Stimulated activated CD4-positive, alpha-beta T cell treated with anti-CD3 and anti-CD28 coated beads, Interleukin-15, amount 100 ng/mL, for 24 hours (primary cell): Measurements from ENCODE around the gene CBY2.
"Not testable (repeated sequence)": the region's sequence is repeated elsewhere in the genome, so short reads cannot be mapped to it uniquely, and the experiment has no call there.

ENCODE experiments used
- DNase-seq: peaks from one replicate; pipeline ENCODE4 v3.0.0-alpha.2; 2020

Gene CBY2

DNA sequence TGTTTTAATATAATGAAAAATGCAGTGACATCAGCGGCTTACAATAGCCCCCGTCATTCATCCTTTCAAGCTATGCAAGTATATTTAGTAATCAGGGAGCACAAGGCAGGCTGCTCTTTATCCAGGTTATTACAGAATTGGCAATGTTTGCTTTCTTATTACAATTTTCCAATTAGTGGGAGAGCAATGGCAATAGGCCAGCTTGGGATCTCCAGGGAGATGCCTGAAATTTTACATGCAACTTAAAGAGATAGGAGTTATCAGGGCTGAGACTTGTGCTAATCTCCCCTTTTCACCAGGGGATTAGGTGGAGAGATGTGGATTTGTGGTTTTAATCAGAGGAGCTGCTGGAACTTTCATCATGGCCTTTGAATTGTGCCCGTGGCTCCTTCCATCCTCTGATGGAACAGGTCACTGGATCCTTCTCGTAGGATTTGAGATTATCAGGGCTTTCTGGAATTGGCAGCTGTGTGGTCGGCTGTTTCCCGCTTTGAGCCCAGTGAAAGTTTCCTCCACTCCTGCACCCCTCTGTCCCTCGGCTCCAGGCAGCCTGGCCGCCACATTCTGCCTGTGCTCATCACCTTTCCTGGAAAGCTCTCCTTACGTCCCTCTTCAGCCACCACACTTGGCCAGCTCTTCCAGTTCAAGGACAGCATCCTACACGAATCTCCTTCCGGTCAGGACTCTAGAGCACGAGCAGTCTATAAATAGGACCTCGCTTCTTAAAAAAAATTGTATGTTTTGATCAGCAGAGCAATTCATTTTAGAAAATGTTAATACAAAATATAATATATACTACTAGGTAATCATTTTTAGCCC lies 47.0 kb downstream of the CBY2 start:
- no peak for DNase-seq

DNA sequence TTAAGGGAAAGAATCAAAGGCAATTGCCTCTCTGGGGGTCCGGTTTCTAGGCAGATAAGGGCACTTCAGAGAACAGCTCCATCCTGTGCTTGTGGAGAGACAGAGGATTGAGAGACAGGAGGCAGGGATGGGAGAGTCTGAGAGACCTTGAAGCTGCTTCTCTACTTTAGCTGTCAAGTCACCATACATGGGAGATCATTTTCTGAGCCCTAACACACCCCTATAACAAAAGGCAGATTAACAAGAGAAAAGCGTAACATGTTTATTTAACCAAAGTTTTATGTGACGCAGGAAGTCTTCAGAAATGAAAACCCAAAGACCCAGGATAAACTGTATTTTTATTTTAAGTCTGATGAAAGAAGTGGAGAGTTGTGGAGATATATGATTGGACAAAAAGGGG lies 48.4 kb downstream of the CBY2 start:
- no peak for DNase-seq

DNA sequence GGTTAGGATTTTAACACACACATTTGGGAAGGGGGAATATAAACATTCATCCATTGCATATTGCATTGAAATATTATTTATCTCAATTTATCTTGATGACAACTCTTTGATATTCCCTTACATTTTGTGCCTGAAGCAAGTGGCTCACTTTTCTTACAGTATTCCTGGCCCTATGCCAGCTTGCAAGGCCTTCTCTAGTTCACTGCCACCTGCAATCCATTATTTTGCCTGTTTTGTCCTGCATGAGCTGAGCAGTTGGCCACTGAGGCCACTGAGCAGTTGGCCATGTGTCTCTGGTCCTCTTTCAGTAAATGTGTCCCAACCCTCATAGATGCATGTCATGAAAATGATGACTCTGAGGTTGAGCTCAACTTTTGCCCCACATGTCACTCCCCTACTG lies 49.8 kb downstream of the CBY2 start:
- no peak for DNase-seq

DNA sequence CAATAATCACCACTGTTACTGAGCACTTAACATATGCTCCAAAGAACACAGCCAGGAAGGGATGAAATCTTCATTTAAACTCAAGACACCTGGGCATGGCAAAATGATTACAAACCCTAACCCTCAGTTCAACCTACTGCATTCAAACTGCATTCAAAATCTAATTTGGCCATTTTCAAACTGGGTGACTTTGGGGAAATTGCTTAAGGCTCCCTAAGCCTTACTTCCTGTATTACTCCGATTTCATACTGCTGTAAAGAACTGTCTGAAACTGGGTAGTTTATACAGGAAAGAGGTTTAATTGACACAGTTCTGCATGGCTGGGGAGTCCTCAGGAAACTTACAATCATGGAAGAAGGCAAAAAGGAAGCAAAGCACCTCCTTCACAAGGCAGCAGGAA lies 50.4 kb downstream of the CBY2 start:
- DNase-seq, result no peak

DNA sequence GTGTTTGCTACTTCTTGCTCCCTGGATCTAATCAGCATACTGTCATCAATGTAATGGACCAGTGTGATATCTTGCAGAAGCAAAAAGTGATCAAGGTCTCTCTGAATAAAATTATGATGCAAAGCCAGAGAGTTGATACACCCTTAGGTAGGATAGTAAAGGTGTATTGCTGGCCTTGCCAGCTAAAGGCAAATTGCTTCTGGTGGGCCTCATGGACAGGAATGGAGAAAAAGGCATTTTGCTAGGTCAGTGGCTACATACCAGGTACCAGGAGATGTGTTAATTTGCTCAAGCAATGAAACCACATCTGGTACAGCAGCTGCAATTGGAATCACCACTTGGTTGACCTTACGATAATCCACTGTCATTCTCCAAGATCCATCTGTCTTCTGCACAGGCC lies 54.4 kb downstream of the CBY2 start:
- not testable (repeated sequence) for DNase-seq

DNA sequence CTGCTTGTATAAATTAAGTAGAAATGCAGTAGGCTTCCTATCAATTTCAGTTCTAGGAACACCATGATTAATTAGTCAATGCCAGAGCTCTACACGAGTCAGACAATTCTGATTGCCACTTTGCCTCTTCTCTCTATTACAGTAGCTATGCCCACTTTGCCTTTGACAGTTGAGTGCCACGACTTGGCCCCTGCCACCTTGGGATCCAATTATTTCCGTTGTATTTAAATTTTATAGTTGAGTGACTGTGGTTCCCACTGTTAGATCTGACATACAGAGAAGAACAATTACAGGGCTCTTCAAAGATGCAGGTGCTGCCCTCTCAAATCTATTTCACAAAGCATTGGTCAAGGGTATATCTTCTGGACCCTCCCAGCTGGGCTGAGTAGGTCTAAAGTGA lies 55.5 kb downstream of the CBY2 start:
- DNase-seq, result not testable (repeated sequence)

DNA sequence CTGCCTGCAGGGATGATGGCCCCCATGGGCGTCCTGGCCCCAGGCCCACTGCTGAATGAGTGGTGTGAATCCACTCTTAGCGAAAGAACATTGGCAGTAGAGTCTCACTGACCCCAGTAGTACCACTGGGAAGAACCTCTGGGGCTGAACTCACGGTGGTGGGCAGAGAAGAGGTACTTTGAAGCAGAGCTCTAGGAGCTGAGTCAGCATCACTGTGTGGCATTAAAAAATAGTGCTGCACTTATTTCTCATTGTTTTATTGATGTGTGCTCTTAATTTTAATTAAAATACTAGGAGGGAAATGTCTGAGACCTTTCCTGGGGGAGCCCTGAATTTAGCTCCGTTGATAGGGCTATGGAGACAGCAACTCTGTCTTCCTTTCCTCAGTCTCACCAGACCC lies 61.3 kb downstream of the CBY2 start:
- DNase-seq, result no peak
